Colon (tissue), 2 donors: ENCODE results near the gene DOCK1.

Source experiments
- FAIRE-seq: peaks from 2 replicates; lab custom pipeline; 2012; peaks lifted over from hg19 to GRCh38; lab: Jason Lieb, UNC
- donor health status: control.
- donor health status: control.

The DOCK1 gene

GRCh38 chr10:127145173-127145572 lies 239.9 kb downstream of the DOCK1 start:
- no peak for FAIRE-seq

GRCh38 chr10:127146661-127147060 lies 241.4 kb downstream of the DOCK1 start:
- no peak for FAIRE-seq

GRCh38 chr10:127148066-127148932 lies 243.1 kb downstream of the DOCK1 start:
- FAIRE-seq: no peak

GRCh38 chr10:127148933-127149220 lies 243.6 kb downstream of the DOCK1 start:
- FAIRE-seq: no peak

GRCh38 chr10:127149501-127150081 lies 244.4 kb downstream of the DOCK1 start:
- no peak for FAIRE-seq

GRCh38 chr10:127150136-127150535 lies 244.9 kb downstream of the DOCK1 start:
- no peak for FAIRE-seq

- FAIRE-seq: no peak
These were observed 246.3 kb downstream of the DOCK1 start for GRCh38 chr10:127151541-127151940.

GRCh38 chr10:127151981-127152699 lies 246.9 kb downstream of the DOCK1 start:
- FAIRE-seq: no peak

GRCh38 chr10:127153181-127153580 lies 248.0 kb downstream of the DOCK1 start:
- no peak for FAIRE-seq

GRCh38 chr10:127154831-127155620 lies 249.8 kb downstream of the DOCK1 start:
- no peak for FAIRE-seq

GRCh38 chr10:127157089-127157488 lies 251.9 kb downstream of the DOCK1 start:
- no peak for FAIRE-seq

- no peak for FAIRE-seq
These were observed 252.4 kb downstream of the DOCK1 start for GRCh38 chr10:127157506-127158200.

- FAIRE-seq: no peak
These were observed 253.4 kb downstream of the DOCK1 start for GRCh38 chr10:127158662-127159061.

GRCh38 chr10:127159648-127160245 lies 254.5 kb downstream of the DOCK1 start:
- FAIRE-seq: no peak

- FAIRE-seq: no peak
These were observed 256.3 kb downstream of the DOCK1 start for GRCh38 chr10:127161482-127161881.

- no peak for FAIRE-seq
These were observed 257.6 kb downstream of the DOCK1 start for GRCh38 chr10:127162841-127163240.

- FAIRE-seq: no peak
These were observed 263.0 kb downstream of the DOCK1 start for GRCh38 chr10:127168261-127168660.

GRCh38 chr10:127174866-127175265 lies 269.6 kb downstream of the DOCK1 start:
- no peak for FAIRE-seq

- no peak for FAIRE-seq
These were observed 270.3 kb downstream of the DOCK1 start for GRCh38 chr10:127175357-127176110.

GRCh38 chr10:127176649-127177048 lies 271.4 kb downstream of the DOCK1 start:
- FAIRE-seq: no peak
